K562 (cell line): ENCODE data around the gene CDC42EP2. TPM values are rescaled to one million over a fixed set of nuclear protein-coding genes. Genes with fewer than 3 reads are reported as not detected.

Source experiments
- ERF ChIP-seq: fragments of 450-650 bp; formaldehyde crosslinking; IDR thresholded peaks from 2 replicates; pipeline ENCODE4 v1.4.0; 2020; ENCODE audit warnings: mild to moderate bottlenecking, mixed read lengths
- KDM5B ChIP-seq: fragments of 200-600 bp; sonication (generic); IDR thresholded peaks from 2 replicates; pipeline ENCODE4 v1.6.1; 2012; ENCODE audit warnings: low read depth, mild to moderate bottlenecking, moderate library complexity, low read length, control low read depth, inconsistent platforms; ENCODE audit not compliant: insufficient replicate concordance
- L3MBTL2 ChIP-seq: fragments of 450-650 bp; IDR thresholded peaks from 2 replicates; pipeline ENCODE4 v1.6.1; 2016; ENCODE audit warnings: mild to moderate bottlenecking, moderate library complexity
- MBD2 ChIP-seq: sonication (generic); IDR thresholded peaks from 2 replicates; pipeline ENCODE4 v1.6.1; 2016; ENCODE audit warnings: low read depth, borderline replicate concordance
- MEF2A ChIP-seq: IDR thresholded peaks from 2 replicates; pipeline ENCODE4 v1.6.1; 2011; ENCODE audit warnings: low read depth, mild to moderate bottlenecking, low read length, moderate library complexity; ENCODE audit not compliant: control insufficient read depth
- NFIX ChIP-seq: fragments of 250-450 bp; sonication (Bioruptor Pico); IDR thresholded peaks from 2 replicates; pipeline ENCODE4 v1.4.0; 2020; ENCODE audit warnings: low read depth, mild to moderate bottlenecking, moderate library complexity
- NFYB ChIP-seq: IDR thresholded peaks from 2 replicates; pipeline ENCODE4 v1.6.1; 2011; ENCODE audit warnings: mild to moderate bottlenecking, moderate library complexity; ENCODE audit not compliant: insufficient read length; ENCODE audit errors: extremely low read depth
- NR2C2 ChIP-seq, 2 experiments: fragments of 200-800 bp in 1 of 2; sonication (Bioruptor generic) in 1 of 2; sonication (generic) in 1 of 2; formaldehyde crosslinking in 1 of 2; IDR thresholded peaks; 2 replicates each; pipeline versions ENCODE4 v1.6.1 to v1.8.0; 2016 to 2022; ENCODE audit warnings: mild to moderate bottlenecking in 1 of 2, missing compliant biosample characterization in 1 of 2, missing genetic modification characterization in 1 of 2, missing genetic modification reagents in 1 of 2
- PTRF ChIP-seq: fragments of 450-650 bp; IDR thresholded peaks from 2 replicates; pipeline ENCODE4 v1.6.1; 2016; ENCODE audit warnings: mild to moderate bottlenecking, missing genetic modification characterization, missing compliant biosample characterization
- RB1 ChIP-seq: fragments of 450-650 bp; IDR thresholded peaks from 2 replicates; pipeline ENCODE4 v1.6.1; 2017; ENCODE audit warnings: low read depth, mild to moderate bottlenecking
- RBBP5 ChIP-seq: fragments of 200-600 bp; sonication (generic); IDR thresholded peaks from 2 replicates; pipeline ENCODE4 v1.6.1; 2012; ENCODE audit warnings: borderline replicate concordance, mild to moderate bottlenecking, low read length, control low read depth, inconsistent platforms; ENCODE audit not compliant: insufficient read depth, poor library complexity, severe bottlenecking
- RBFOX2 ChIP-seq: fragments of 200-400 bp; formaldehyde crosslinking; IDR thresholded peaks from 2 replicates; pipeline ENCODE4 v1.6.1; 2017; ENCODE audit warnings: low read depth, mild to moderate bottlenecking, low read length, moderate library complexity
- SIN3B ChIP-seq: fragments of 450-650 bp; IDR thresholded peaks from 2 replicates; pipeline ENCODE4 v1.6.1; 2017; ENCODE audit warnings: low read depth, mild to moderate bottlenecking, moderate library complexity
- SP1 ChIP-seq: sonication (generic); formaldehyde crosslinking; IDR thresholded peaks from 2 replicates; pipeline ENCODE4 v1.8.1; 2022; ENCODE audit warnings: mild to moderate bottlenecking, missing genetic modification reagents
- ZBTB7A ChIP-seq: IDR thresholded peaks from 2 replicates; pipeline ENCODE4 v1.6.1; 2011; ENCODE audit warnings: low read depth, mild to moderate bottlenecking, low read length, moderate library complexity, borderline replicate concordance; ENCODE audit not compliant: control insufficient read depth
- ZBTB9 ChIP-seq: fragments of 450-650 bp; formaldehyde crosslinking; IDR thresholded peaks from 2 replicates; pipeline ENCODE4 v1.4.0; 2020; ENCODE audit warnings: mild to moderate bottlenecking, moderate library complexity
- ZKSCAN1 ChIP-seq: fragments of 150-350 bp; IDR thresholded peaks from 2 replicates; pipeline ENCODE4 v1.6.1; 2016; ENCODE audit warnings: low read depth, low read length
- ZNF696 ChIP-seq: fragments of 250-450 bp; sonication (Bioruptor Pico); conservative IDR thresholded peaks from 2 replicates; pipeline ENCODE4 v1.4.0; 2020; ENCODE audit warnings: mild to moderate bottlenecking, moderate library complexity
- polyA plus RNA-seq, 8 experiments: library from polyadenylated mRNA; depleted of rRNA in 4 of 8; stranded (reverse) in 5 of 8; unstranded in 3 of 8; fragments of >200 nt; fragmentation: Nextera tagmentation in 2 of 8; fragmentation: Illumina TruSeq in 1 of 8; extraction: Ambion mirVana in 2 of 8; extraction: Trizol in 1 of 8; gene quantifications; 2 replicates each; pipeline versions ENCODE4 v1.2.1 to v1.2.3, GENCODE V29; 2011 to 2014; ENCODE audit warnings: inconsistent platforms in 1 of 8, missing spikeins in 1 of 8
- total RNA-seq, 7 experiments: library from RNA; depleted of rRNA in 6 of 7; stranded (reverse); fragments of >200 nt in 6 of 7; fragmentation: Illumina TruSeq in 2 of 7; extraction: Trizol in 2 of 7; gene quantifications; 2 replicates each; pipeline versions ENCODE4 v1.2.1 to v1.2.3, GENCODE V29; 2011 to 2021; ENCODE audit warnings: low replicate concordance in 1 of 7
- TF ChIP-seq, protein P1 (sequence below): fragments of 450-650 bp; IDR thresholded peaks from 2 replicates; pipeline ENCODE4 v1.6.1; 2016
- TF ChIP-seq, protein P2 (sequence below): sonication (generic); formaldehyde crosslinking; IDR thresholded peaks from 2 replicates; pipeline ENCODE4 v1.8.1; 2023; ENCODE audit warnings: mild to moderate bottlenecking, missing genetic modification reagents

CDC42EP2 gene
- total and polyA plus RNA-seq, 9 of the 15 experiments (the other 6 are each of a cell fraction or from before 2014, with no cell fraction given): 0.27 to 3.5 (median 0.83) TPM; not detected in 1

DNA sequence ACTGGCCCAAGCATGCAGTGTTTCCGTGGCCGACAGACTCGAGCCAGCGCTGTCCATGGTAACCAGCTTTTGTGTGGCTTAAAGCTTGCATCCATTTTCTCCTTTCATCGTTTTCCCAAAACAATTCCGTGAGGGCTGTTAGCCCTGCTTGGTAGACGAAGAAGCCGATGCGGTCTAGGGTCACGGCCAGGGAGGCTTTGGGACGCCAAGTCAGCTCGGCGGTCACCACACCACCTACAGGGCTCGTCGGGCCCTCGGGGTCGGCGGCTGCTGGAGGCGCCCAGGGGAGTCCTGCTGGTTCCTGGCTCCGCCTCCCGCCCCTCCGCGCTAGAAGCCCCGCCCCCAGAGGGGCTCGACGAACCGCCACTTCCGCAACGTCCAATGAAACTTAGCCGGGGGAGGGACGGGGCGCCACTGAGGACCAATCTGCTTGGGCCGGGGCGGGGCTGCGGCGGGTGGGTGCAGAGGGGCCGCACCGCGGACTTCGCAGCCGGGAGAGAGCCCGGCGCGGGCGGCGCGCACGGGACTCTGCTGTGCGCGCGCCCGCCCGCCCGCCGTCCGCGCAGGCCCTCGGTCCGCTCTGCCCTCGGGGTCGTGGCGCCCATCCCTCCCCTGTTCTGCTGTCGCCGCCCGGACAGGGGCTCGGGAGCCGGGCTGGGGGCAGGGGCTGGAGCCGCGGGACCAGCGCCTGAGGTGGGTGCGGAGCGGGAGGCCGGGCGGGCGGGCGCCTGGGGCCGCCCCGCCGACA is 39.8 kb downstream of the CDC42EP2 start, which contains the start of gene TIGD3 (continued):
- TF ChIP-seq KDM5B (peak; percentile 72), MBD2 (peak; percentile 89), ZBTB7A (peak; percentile 93), ERF (CRISPR knock-in tag) (0 out of 2 replicates have a peak, but pooled peaks have one; percentile 41), ZNF696 (CRISPR knock-in tag) (no peak), SP1 (CRISPR knock-in tag) (peak; percentile 88), RBBP5 (peak; percentile 40), NFYB (peak; percentile 84), ZKSCAN1 (no peak), ZBTB9 (0 out of 2 replicates have a peak, but pooled peaks have one; percentile 68), NR2C2 (CRISPR knock-in tag; IDR thresholded peaks at IDR 0.05) (peak; percentile 25; the same call in 1 of the 2 replicates), NR2C2 (tag; IDR thresholded peaks at IDR 0.05) (no peak), L3MBTL2 (peak; percentile 55; the same call in 1 of the 2 replicates), PTRF (tag) (no peak), MEF2A (no peak), RB1 (peak; percentile 30; the same call in 1 of the 2 replicates), RBFOX2 (peak; percentile 67), SIN3B (peak; percentile 64), NFIX (no peak)
- TF ChIP-seq, protein P1, sequence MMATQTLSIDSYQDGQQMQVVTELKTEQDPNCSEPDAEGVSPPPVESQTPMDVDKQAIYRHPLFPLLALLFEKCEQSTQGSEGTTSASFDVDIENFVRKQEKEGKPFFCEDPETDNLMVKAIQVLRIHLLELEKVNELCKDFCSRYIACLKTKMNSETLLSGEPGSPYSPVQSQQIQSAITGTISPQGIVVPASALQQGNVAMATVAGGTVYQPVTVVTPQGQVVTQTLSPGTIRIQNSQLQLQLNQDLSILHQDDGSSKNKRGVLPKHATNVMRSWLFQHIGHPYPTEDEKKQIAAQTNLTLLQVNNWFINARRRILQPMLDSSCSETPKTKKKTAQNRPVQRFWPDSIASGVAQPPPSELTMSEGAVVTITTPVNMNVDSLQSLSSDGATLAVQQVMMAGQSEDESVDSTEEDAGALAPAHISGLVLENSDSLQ: peak; percentile 24
- TF ChIP-seq, protein P2, sequence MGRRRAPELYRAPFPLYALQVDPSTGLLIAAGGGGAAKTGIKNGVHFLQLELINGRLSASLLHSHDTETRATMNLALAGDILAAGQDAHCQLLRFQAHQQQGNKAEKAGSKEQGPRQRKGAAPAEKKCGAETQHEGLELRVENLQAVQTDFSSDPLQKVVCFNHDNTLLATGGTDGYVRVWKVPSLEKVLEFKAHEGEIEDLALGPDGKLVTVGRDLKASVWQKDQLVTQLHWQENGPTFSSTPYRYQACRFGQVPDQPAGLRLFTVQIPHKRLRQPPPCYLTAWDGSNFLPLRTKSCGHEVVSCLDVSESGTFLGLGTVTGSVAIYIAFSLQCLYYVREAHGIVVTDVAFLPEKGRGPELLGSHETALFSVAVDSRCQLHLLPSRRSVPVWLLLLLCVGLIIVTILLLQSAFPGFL (CRISPR knock-in tag): no peak
